Thoracic aorta (tissue), 2 donors: ENCODE data around the gene KRTAP12-1. TPM values are rescaled to one million over a fixed set of nuclear protein-coding genes. Genes with fewer than 3 reads are reported as not detected.

Experiments used
- ATAC-seq: fragments of 150-250 bp; one replicate; pipeline ENCODE4 v1.8.0; 2017; ENCODE audit warnings: low read depth; ENCODE audit not compliant: insufficient number of reproducible peaks, low FRiP score
- DNase-seq: peaks from one replicate; pipeline ENCODE4 v3.0.0-alpha.2; 2020; ENCODE audit warnings: low spot score
- H3K27ac ChIP-seq, 2 donors: fragments of 200-600 bp; sonication (generic); 1 replicate in 1 of 2; 2 replicates in 1 of 2; pipeline ENCODE4 v1.5.1; 2016; ENCODE audit warnings: mild to moderate bottlenecking in 2 of 2, moderate library complexity in 2 of 2
- H3K27me3 ChIP-seq: fragments of 200-600 bp; sonication (generic); replicated peaks from 2 replicates; pipeline ENCODE4 v1.6.0; 2016; ENCODE audit warnings: mild to moderate bottlenecking; ENCODE audit not compliant: insufficient read depth
- H3K36me3 ChIP-seq: fragments of 200-600 bp; sonication (generic); one replicate; pipeline ENCODE4 v1.5.1; 2016
- H3K4me1 ChIP-seq, 2 donors: fragments of 200-600 bp; sonication (generic); 1 replicate in 1 of 2; 2 replicates in 1 of 2; pipeline versions ENCODE4 v1.5.1 to v1.6.0; 2016; ENCODE audit warnings: low read depth in 2 of 2, mild to moderate bottlenecking in 1 of 2; ENCODE audit not compliant: control insufficient read depth in 1 of 2
- H3K4me3 ChIP-seq: fragments of 200-600 bp; sonication (generic); 2 replicates; pipeline ENCODE4 v1.5.1; 2016; ENCODE audit warnings: mild to moderate bottlenecking
- H3K9me3 ChIP-seq: fragments of 200-600 bp; sonication (generic); 2 replicates; pipeline ENCODE4 v1.5.1; 2016
- total RNA-seq, 2 donors: library from RNA; depleted of rRNA; stranded (reverse); fragments of >200 nt; gene quantifications; one replicate each; pipeline versions ENCODE4 v1.1.0 to v1.2.3, GENCODE V29; 2016
- TF ChIP-seq, protein P1 (sequence below): fragments of 200-600 bp; sonication (generic); IDR thresholded peaks from one replicate; pipeline ENCODE4 v1.5.1; 2019; ENCODE audit warnings: antibody characterized with exemption

KRTAP12-1 gene
- total RNA-seq, 2 donors from 2014 or later: not detected

DNA sequence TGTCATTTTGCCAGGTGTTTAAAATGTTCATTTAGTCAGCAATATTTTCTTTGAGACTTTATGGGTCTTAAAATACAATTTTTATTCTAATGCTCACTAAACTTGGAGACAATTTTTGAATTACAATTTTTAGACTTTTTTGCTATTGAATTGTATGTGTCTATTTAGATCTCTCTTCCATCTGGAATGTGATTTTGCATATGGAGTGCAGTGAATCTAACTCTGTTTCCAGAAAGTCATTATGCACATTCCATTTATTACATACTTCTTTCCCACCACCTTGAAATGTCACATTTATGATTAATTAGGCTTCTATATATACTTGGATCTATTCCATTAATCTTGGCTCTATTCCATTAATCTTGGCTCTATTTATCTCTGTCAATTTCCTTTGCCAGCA lies 35.0 kb upstream of the KRTAP12-1 start:
- no peak for DNase-seq

DNA sequence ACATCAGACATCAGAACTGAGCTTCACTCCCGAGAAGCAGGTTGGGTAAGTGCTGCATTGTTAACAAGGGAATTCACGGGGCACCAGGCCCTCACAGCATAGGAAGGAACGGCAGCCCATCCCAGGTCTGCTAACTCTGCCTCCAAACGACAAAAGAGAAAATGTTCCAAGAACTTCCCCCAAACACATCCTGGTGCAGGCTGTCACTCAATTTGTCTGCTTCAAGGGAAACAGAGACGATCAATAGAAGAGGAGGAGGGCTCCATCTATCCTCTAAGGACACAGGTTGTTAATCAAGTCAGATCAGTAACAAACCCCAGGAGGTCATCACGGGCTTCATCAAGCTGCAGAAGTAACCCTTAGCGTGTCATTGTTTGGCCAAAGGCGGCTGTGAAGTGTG lies 32.9 kb upstream of the KRTAP12-1 start:
- no peaks in the 10 kb centered on the region for H3K36me3 ChIP-seq
- DNase-seq: no peak

More for the DNA sequence above, 35.0 kb upstream of the KRTAP12-1 start:
- TF ChIP-seq, protein P1, sequence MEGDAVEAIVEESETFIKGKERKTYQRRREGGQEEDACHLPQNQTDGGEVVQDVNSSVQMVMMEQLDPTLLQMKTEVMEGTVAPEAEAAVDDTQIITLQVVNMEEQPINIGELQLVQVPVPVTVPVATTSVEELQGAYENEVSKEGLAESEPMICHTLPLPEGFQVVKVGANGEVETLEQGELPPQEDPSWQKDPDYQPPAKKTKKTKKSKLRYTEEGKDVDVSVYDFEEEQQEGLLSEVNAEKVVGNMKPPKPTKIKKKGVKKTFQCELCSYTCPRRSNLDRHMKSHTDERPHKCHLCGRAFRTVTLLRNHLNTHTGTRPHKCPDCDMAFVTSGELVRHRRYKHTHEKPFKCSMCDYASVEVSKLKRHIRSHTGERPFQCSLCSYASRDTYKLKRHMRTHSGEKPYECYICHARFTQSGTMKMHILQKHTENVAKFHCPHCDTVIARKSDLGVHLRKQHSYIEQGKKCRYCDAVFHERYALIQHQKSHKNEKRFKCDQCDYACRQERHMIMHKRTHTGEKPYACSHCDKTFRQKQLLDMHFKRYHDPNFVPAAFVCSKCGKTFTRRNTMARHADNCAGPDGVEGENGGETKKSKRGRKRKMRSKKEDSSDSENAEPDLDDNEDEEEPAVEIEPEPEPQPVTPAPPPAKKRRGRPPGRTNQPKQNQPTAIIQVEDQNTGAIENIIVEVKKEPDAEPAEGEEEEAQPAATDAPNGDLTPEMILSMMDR: no peak
- H3K4me1 ChIP-seq: no peaks in the 10 kb centered on the region
- no peak overlapping the region for H3K27ac ChIP-seq
- H3K27me3 ChIP-seq: no peaks in the 10 kb centered on the region
- no peak for ATAC-seq
- H3K36me3 ChIP-seq: no peaks in the 10 kb centered on the region
- H3K4me3 ChIP-seq: no peak overlapping the region
- no peaks in the 10 kb centered on the region for H3K9me3 ChIP-seq

DNA sequence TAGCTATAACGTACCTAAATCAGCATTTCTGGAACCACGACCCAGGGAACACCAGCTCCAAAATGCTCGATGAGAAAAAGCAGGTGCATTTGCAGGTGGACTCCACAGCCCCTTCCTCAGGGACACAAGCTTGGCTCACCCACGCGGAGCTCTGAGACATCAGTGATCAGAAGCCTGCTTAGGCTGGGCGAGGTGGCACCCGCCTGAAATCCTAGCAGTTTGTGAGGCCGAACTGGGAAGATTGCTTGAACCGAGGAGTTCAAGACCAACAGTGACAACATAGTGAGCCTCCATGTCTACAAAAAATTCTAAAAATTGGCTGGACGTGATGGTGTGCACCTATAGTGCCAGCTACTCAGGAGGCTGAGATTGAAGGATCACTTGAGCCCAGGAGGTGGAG lies 31.9 kb upstream of the KRTAP12-1 start:
- no peak for DNase-seq
- no peaks in the 10 kb centered on the region for H3K4me1 ChIP-seq
- no peaks in the 10 kb centered on the region for H3K27me3 ChIP-seq

More for the DNA sequence above, 32.9 kb upstream of the KRTAP12-1 start:
- Histone ChIP-seq H3K27ac (no peak overlapping the region), H3K27me3 (no peaks in the 10 kb centered on the region), H3K9me3 (no peaks in the 10 kb centered on the region), H3K4me3 (no peak overlapping the region), H3K4me1 (no peaks in the 10 kb centered on the region)
- TF ChIP-seq, protein P1: no peak
- ATAC-seq: no peak

DNA sequence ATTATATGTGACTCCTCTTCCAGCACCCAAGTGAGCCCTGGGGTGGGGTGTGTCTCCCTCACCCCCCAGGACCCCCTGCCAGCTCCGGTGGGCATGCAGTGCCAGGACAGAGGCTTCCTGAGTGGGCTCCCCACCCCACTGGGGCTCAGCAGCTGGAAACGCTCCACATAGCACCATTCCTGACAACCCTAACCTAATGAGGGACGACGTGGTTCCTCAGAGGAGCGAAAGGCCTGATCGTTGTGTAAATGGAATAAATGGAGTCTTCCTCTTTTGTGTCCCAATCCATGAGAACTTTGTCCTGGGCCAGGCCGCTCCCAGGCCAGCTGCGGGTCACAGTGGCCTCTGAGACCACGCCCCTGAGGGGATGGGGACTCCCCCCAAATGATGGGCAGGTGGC lies 31.2 kb upstream of the KRTAP12-1 start:
- ATAC-seq (no peak), DNase-seq (no peak)
- H3K9me3 ChIP-seq: no peaks in the 10 kb centered on the region
- no peaks in the 10 kb centered on the region for H3K4me1 ChIP-seq
- no peak overlapping the region for H3K4me3 ChIP-seq
- no peak overlapping the region for H3K27ac ChIP-seq
- TF ChIP-seq, protein P1: no peak
- no peaks in the 10 kb centered on the region for H3K27me3 ChIP-seq
- no peaks in the 10 kb centered on the region for H3K36me3 ChIP-seq

More for the DNA sequence above, 31.9 kb upstream of the KRTAP12-1 start:
- Histone ChIP-seq H3K36me3 (no peaks in the 10 kb centered on the region), H3K27ac (no peak overlapping the region), H3K4me3 (no peak overlapping the region), H3K9me3 (no peaks in the 10 kb centered on the region)
- no peak for ATAC-seq
- TF ChIP-seq, protein P1: no peak

DNA sequence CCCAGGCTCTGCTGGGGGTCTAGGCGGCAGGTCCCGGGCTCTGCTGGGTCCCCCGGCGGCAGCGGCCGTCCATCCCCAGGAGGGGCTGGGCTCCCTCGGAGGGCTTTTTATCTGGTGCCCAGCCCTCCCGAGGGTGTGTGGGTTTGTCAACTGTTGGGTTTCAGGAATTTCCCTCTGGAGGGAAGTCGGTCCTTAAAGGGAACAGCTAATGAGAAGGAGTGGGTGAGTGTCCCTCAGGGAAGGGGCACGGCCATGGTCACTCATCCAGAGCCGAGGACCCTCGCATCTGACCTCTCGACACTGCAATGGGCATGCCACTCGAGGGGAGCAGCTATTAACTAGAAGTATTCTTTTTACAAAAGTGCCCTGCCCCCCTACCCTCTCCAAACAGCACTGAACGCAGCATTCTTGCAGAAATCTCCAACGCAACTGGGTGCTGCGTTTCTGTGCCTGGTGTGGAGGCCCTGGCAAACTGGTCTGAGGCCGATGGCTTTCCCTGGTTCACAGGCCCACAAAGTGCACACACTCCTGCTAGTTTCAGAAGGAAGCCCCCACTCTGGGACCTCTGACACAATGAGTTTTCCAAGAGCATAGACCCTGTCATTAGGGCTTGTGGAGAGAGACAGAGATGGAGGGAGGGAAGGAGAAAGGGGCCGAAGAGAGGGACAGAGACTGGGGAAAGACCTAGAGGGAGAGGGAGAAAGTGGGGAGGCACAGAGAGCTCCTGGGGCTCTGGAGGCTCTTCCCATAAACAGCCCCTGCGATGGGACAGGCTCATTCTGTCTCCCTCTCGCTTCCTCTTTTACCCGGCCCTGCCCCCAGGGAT lies 30.5 kb upstream of the KRTAP12-1 start:
- H3K9me3 ChIP-seq: no peaks in the 10 kb centered on the region
- TF ChIP-seq, protein P1: no peak
- ATAC-seq (no peak), DNase-seq (no peak)
- H3K4me3 ChIP-seq: no peak overlapping the region
- no peaks in the 10 kb centered on the region for H3K4me1 ChIP-seq
- no peaks in the 10 kb centered on the region for H3K27me3 ChIP-seq
- no peaks in the 10 kb centered on the region for H3K36me3 ChIP-seq
- H3K27ac ChIP-seq: no peak overlapping the region
